NCI-H524 (cell line): ENCODE results near the gene DCDC1.
A peak's percentile ranks its signal among the peaks of the same experiment; 100 is the strongest.

Experiments
- DNase-seq, 2 experiments: peaks; one replicate each; lab custom pipeline; 2025; lab: John Stamatoyannopoulos, UW

Gene DCDC1

DNA sequence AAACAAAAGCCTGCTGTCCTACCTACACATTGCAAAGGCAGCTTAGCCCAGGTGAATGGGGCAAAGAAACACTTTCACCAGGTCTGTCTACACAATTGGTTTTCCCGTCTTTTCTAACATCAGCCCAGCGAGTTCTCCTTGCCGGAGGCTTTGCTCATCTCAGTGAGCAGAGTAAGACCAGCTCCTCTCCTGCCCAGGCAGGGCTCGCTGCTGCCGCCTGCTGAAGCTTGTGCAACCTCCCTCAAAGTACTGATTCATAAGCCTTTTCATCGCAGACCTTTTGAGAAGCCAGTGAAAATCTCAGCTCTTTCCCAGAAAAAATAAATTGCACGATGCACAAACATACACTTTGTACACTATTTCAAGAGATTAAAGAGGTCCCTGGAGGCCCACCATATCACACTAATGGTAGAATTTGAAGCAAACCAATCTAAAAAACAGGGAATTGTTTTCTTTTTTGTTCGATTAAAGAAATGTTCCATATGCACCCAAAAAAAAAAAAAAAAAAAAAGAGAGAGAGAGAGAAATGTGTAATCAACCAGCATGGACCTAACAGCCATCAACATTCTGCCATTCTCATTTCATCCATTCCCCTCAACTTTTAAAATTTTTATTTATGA is 455.3 kb downstream of the DCDC1 start:
- DNase-seq, result peak; percentile 38 to 67

- DNase-seq, result no peak
Measured at GRCh38 chr11:30911247-30911646, 458.3 kb downstream of the DCDC1 start.

- DNase-seq, result no peak
Measured at GRCh38 chr11:30908857-30909256, 460.7 kb downstream of the DCDC1 start.

GRCh38 chr11:30908272-30908671 is 461.3 kb downstream of the DCDC1 start:
- DNase-seq, result no peak

GRCh38 chr11:30902929-30903328 is 466.6 kb downstream of the DCDC1 start:
- DNase-seq, result no peak

- no peak for DNase-seq
Measured at GRCh38 chr11:30895046-30895445, 474.5 kb downstream of the DCDC1 start.

GRCh38 chr11:30893318-30893717 is 476.2 kb downstream of the DCDC1 start:
- DNase-seq, result no peak

DNA sequence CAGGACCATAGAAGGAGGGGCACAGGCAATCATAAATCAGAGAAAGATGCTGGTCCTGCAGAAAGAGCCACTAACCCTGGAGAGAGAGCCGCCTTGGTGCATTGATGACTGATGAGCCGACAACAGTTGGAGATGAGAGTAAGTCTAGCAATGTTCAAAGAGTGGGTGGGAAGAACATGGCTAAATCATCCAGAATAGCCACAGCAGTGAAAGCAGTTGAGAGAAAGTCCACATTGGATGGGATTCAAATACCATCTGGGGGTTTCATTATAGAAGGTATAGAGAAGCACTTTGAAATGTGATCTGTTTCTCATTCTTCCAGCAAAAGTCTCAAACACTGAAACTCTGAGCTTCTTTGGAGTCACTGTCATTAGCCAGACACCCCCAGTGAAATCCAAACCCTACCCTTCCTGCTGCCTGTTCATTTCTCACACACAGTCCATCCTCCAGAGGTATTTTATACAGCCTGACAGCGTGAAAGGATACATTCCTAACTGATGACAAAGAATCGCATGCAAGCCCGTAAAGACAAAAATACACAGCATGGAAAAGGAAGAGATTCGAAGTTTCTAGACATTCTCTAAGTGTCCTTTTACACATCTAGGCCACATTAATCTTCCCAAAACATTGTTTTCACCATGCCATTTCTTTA is 480.3 kb downstream of the DCDC1 start:
- DNase-seq, result no peak

DNA sequence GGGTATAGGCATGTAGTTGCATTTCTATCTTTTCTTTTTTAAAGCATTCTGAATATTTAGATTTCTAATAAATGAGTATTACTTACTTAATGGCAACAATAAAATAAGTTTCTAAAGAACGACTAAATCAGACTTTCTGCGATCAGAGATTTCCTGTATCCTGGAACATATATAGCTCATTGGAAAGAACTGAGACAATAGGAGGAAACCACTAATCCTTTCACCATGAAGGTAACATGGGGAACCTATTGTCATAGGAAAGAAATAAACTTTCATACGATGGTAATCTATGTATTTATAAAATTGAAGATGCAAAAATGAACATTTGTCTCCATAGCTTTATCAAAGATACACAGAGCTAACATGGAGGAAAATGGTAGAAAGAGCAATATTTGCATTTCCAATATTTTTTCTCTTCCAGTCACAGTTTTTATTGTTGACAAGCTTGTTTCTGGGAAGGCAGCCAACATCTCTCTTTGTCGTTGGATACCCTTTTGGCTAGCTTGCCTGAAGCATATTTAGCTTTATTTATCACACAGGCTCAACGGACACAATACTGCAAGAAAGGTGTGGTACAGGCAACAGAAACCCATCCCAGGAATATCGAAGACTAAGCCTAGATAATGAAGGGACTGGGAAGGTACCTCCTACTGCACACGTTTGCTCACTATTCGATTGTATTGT is 490.1 kb downstream of the DCDC1 start:
- no peak for DNase-seq

DNA sequence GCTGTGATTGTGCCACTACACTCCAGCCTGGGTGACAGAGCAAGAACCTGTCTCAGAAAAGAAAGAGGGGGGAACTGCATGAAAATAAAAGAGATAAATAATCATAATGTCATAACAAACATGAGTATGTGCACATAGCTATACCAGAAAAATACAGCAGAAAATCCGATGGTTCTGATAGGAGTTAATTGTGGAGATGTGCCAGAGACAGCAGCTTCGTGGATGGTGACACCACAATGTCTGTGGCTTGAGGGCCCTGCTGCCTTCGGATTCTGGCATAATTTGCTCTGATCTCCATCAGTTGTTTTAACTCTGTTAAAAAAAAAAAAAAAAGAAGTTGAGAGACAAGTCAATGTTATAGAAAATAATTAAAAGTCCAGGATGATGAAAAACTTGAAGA is 491.1 kb downstream of the DCDC1 start:
- DNase-seq, result no peak

DNA sequence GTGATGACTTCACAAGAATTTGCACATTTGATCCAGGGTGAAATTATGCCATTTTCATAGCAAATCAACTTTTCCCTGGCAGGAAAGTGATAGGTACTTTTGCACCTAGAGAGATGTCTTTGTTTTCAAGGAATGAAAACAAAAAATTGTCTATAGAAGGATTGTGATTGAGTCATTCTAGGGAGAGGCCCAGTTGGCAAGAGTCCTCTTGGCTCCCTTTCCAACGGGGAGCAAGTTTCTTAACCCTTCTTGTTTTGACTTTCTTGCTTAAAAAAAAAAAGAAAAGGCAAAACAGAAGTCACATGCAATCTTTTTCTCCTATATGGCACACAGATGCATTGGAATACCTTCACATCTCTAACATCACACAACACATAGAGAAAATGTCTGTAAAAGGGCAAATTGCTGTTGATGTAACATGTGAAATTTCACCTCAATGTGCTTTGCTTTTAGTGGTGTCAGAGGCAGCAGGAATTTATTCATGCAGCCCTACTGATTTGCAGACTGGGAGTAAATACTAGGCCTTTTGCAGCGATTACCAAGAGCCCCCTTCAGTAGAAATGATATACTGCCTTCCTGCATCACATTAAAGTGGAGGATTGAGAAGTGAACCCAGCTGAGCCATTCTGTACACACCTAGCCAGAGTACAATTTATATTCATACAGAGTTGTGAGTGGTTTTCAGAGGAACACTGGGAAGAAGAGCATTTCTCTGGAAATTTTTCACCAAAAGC is 492.7 kb downstream of the DCDC1 start:
- no peak for DNase-seq

GRCh38 chr11:30876228-30876627 is 493.3 kb downstream of the DCDC1 start:
- DNase-seq, result no peak

DNA sequence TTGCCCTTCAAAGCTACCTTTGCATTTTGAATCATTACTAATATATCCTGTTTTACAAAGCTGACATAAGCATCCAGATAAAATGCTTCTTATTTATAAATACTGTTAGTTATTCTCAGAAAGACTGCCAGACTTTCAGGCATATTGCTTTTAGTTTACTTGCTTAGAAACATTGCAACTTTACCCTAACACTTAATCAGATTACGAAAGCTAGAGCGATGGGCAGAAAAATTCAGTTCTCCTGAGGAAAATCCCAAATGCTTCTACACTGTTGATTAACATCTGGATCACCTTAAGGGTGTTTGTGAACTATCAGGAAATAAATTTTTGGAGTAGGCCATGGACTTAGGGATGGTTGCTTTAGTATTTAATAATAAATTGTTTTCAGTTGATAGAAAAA is 493.7 kb downstream of the DCDC1 start:
- DNase-seq, result no peak

GRCh38 chr11:30873924-30874610 is 495.5 kb downstream of the DCDC1 start:
- DNase-seq, result no peak

DNA sequence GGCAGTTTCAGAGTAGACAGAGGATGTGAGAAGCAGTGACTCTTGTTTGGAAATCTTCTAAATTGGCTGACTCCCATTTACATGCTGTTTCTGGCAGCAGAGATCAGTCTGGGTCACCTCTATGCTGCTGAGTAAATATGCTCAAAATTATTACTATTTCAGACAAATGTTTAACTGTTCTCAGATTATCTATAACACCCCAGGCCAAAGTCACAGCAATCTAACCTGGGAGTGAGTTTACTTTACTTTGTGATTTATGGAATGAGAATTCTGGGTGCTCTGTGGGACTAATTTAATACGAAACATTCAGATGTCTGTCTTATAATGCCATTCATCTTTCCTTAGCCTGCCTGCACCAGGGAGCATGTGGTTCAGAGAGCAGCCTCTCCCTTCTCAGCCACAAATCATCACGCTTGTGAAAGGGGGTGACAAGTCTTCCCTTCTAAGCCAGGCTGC is 500.9 kb downstream of the DCDC1 start:
- DNase-seq, result no peak

GRCh38 chr11:30863209-30863608 is 506.3 kb downstream of the DCDC1 start:
- DNase-seq, result no peak

DNA sequence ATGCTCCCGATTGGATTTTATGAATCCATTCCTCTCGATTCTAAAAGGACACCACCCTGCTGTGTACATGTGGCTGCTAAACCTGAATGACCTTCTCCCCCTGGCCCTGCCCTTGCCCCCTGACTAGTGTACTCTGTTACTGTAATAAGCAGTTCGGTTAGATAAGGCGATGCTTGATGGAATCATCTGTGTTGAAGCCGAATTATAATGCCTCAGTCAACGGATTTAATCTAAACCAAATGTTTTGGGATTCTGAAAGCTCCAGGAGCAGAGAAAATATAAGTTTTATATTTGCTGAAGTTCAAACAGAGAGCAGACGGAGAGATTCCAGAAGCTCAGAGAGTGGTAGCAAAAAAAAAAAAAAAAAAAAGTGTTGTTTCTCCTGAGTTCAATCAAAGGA is 508.0 kb downstream of the DCDC1 start:
- DNase-seq, result no peak

DNA sequence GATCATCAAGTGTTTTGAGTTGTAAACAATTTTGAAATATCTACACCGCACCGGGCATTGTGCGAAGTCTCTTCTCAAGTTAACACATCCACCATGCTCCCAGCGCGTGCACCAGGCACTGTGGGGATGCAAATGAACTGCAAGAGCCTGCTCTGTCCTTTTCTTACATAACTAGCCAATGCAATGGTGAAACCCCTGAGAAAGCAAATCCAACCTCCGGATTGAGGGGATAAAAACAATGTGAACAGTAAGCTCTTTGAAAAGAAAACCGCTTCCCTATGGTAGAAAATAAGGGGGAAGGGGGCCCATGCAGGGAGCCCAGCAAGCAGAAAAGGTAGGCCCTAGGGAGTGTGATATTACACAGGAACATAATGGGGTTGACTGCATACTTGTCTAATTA is 508.5 kb downstream of the DCDC1 start:
- DNase-seq, result no peak

- DNase-seq, result no peak
Measured at GRCh38 chr11:30860146-30860545, 509.4 kb downstream of the DCDC1 start.

DNA sequence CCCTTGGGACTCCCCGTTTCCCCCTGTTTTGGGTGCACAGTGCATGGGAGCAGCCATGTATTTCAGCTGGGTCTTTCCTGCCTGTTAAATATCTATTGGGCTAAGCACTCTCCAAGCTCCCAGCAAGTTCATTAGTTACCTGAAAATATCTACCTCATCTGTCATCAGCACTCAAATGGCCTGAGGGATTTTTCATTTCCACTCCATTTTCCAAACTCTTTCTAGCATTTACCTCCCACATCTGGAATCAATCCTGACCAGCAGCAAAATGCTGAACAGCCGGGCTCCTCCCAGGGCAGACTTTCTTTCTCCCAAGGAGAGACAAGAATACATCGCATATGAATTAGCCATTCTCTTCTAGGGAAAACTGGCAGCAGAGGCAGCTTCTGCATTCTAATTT is 509.9 kb downstream of the DCDC1 start:
- no peak for DNase-seq

DNA sequence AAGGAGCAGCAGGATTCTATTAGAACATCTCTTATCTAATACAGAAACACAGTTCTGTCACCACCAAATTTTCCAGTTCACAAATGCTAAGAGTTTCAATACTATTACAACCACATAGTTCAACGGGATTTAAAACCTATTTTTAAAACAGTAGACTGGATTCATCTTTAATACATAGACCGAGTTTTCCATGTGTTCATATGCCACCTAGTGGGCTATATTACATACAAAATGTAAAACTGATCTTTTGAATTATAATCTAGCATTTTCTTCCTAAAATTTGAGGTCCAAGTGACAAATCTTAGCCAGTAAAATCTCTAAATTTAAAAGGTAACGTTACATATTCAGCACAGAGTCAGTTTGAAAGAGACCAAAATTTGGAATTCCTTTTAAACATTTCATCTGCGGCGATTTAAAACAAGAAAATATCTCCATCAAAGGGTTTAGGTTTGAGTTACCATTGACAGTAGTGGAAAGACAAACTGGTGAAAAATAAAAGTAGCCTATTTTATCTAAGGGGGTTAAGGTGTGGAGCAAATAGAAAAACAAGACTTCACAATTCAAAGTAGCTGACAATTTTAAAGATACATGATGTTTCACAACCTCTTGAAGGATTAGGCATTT is 514.0 kb downstream of the DCDC1 start:
- DNase-seq, result peak in 1 of 2 experiments; percentile 42

DNA sequence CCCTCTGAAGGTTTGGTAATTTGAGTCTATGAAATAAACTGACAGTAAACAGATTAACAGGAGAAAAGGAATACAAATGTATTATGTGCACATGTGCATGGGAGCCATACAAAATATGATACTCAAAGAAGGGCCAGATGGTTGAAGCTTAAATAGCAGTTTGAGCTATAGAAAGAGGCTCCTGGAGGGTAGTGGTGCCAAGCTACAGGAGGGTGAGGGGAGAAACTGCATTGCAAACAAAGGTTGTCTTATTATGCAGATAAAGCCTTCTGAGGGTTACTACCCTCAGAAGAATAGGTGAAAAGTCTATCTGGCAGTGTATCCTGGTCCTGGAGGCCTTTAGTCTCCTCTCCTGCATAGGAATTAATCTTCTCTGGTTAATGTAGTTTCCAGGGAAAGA is 516.1 kb downstream of the DCDC1 start:
- peak; percentile 77 to 90 for DNase-seq
